HEK293 (cell line): Measurements from ENCODE around the gene MAGI2.

ENCODE experiments used
- CTCF ChIA-PET: fragments of 350-600 bp; formaldehyde crosslinking; extraction: SDS; loops from one replicate; lab custom pipeline; 2021; ENCODE audit warnings: antibody characterized with exemption; lab: Yijun Ruan, JAX
- POLR2A ChIA-PET: fragments of 300-600 bp; formaldehyde crosslinking; extraction: SDS; loops from one replicate; lab custom pipeline; 2020; ENCODE audit warnings: antibody characterized with exemption, inconsistent platforms; lab: Yijun Ruan, JAX
- H3K27ac ChIP-seq: fragments of 200-500 bp; sonication (Bioruptor generic); 2 replicates; pipeline ENCODE4 v1.5.1; 2014; ENCODE audit warnings: low read depth, low read length, control low read depth, inconsistent platforms; ENCODE audit errors: extremely low read depth
- H3K36me3 ChIP-seq, 2 experiments: fragments of 200-500 bp in 1 of 2; sonication (Bioruptor generic) in 1 of 2; 1 replicate in 1 of 2; 2 replicates in 1 of 2; pipeline ENCODE4 v1.5.1; 2014 to 2017; ENCODE audit warnings: inconsistent platforms in 2 of 2, low read length in 2 of 2; ENCODE audit not compliant: control insufficient read depth in 2 of 2, insufficient read depth in 1 of 2
- H3K4me1 ChIP-seq: fragments of 200-500 bp; sonication (Bioruptor generic); 2 replicates; pipeline ENCODE4 v1.5.1; 2014; ENCODE audit warnings: mild to moderate bottlenecking, low read length, inconsistent platforms; ENCODE audit not compliant: control insufficient read depth, insufficient read depth
- H3K4me3 ChIP-seq: 2 replicates; pipeline ENCODE4 v1.5.1; 2011; ENCODE audit warnings: low read depth, mild to moderate bottlenecking, control low read depth, low read length, moderate library complexity
- H3K9me3 ChIP-seq: fragments of 200-500 bp; sonication (Bioruptor generic); 2 replicates; pipeline ENCODE4 v1.5.1; 2014; ENCODE audit warnings: low read depth, low read length, inconsistent platforms; ENCODE audit not compliant: control insufficient read depth, insufficient read depth
- SP3 ChIP-seq: fragments of 450-650 bp; formaldehyde crosslinking; IDR thresholded peaks from 2 replicates; pipeline ENCODE4 v1.5.1; 2016; ENCODE audit warnings: missing biosample characterization, missing genetic modification characterization
- ZBTB49 ChIP-seq: fragments of 450-650 bp; formaldehyde crosslinking; IDR thresholded peaks from 2 replicates; pipeline ENCODE4 v1.5.1; 2016; ENCODE audit warnings: missing biosample characterization, missing genetic modification characterization, low read depth
- ZEB2 ChIP-seq: fragments of 450-650 bp; formaldehyde crosslinking; IDR thresholded peaks from 2 replicates; pipeline ENCODE4 v1.5.1; 2016; ENCODE audit warnings: missing biosample characterization, missing genetic modification characterization
- ZNF184 ChIP-seq: fragments of 450-650 bp; IDR thresholded peaks from 2 replicates; pipeline ENCODE4 v1.5.1; 2018; ENCODE audit warnings: missing biosample characterization, mild to moderate bottlenecking, missing genetic modification characterization
- ZNF341 ChIP-seq: fragments of 450-650 bp; formaldehyde crosslinking; IDR thresholded peaks from 2 replicates; pipeline ENCODE4; 2016; ENCODE audit warnings: low read depth, missing biosample characterization, missing genetic modification characterization
- ZNF354C ChIP-seq: fragments of 450-650 bp; formaldehyde crosslinking; IDR thresholded peaks from 2 replicates; pipeline ENCODE4 v1.5.1; 2016; ENCODE audit warnings: missing biosample characterization, missing genetic modification characterization, low read depth, borderline replicate concordance
- ZNF366 ChIP-seq: fragments of 450-650 bp; formaldehyde crosslinking; conservative IDR thresholded peaks from 2 replicates; pipeline ENCODE4 v1.5.1; 2016; ENCODE audit warnings: missing biosample characterization, missing genetic modification characterization
- ZNF510 ChIP-seq: fragments of 450-650 bp; formaldehyde crosslinking; IDR thresholded peaks from 2 replicates; pipeline ENCODE4 v1.5.1; 2018; ENCODE audit warnings: mild to moderate bottlenecking, missing genetic modification characterization, missing biosample characterization; ENCODE audit not compliant: insufficient replicate concordance
- ZNF513 ChIP-seq: fragments of 450-650 bp; IDR thresholded peaks from 2 replicates; pipeline ENCODE4 v1.5.1; 2018; ENCODE audit warnings: missing biosample characterization, missing genetic modification characterization
- ZNF561 ChIP-seq: fragments of 450-650 bp; IDR thresholded peaks from 2 replicates; pipeline ENCODE4 v1.5.1; 2018; ENCODE audit warnings: missing biosample characterization, missing genetic modification characterization, borderline replicate concordance
- ZNF621 ChIP-seq: fragments of 450-650 bp; formaldehyde crosslinking; IDR thresholded peaks from 2 replicates; pipeline ENCODE4 v1.5.1; 2017; ENCODE audit warnings: missing biosample characterization, missing genetic modification characterization
- ZNF785 ChIP-seq: fragments of 450-650 bp; formaldehyde crosslinking; IDR thresholded peaks from 2 replicates; pipeline ENCODE4 v1.5.1; 2016; ENCODE audit warnings: missing biosample characterization, missing genetic modification characterization
- ZNF791 ChIP-seq: fragments of 450-650 bp; formaldehyde crosslinking; IDR thresholded peaks from 2 replicates; pipeline ENCODE4 v1.5.1; 2016; ENCODE audit warnings: missing biosample characterization, missing genetic modification characterization
- TF ChIP-seq, protein P1 (sequence below): fragments of 450-650 bp; formaldehyde crosslinking; conservative IDR thresholded peaks from 2 replicates; pipeline ENCODE4 v1.5.1; 2016; ENCODE audit warnings: low read depth, missing biosample characterization, missing genetic modification characterization
- TF ChIP-seq, protein P2 (sequence below): fragments of 450-650 bp; formaldehyde crosslinking; IDR thresholded peaks from 2 replicates; pipeline ENCODE4 v1.5.1; 2017; ENCODE audit warnings: missing biosample characterization, missing genetic modification characterization
- TF ChIP-seq, protein P3 (sequence below): fragments of 450-650 bp; formaldehyde crosslinking; IDR thresholded peaks from 2 replicates; pipeline ENCODE4 v1.5.1; 2016; ENCODE audit warnings: missing biosample characterization, missing genetic modification characterization
- TF ChIP-seq, protein P4 (sequence below): fragments of 450-650 bp; formaldehyde crosslinking; IDR thresholded peaks from 2 replicates; pipeline ENCODE4 v1.5.1; 2016; ENCODE audit warnings: missing biosample characterization, missing genetic modification characterization

MAGI2 gene

GRCh38 chr7:78370936-78371335 is 1082.5 kb downstream of the MAGI2 start:
- Histone ChIP-seq H3K4me3 (no peak overlapping the region), H3K4me1 (no peaks in the 10 kb centered on the region), H3K27ac (no peak overlapping the region), H3K9me3 (no peaks in the 10 kb centered on the region)
- ChIA-PET CTCF (interaction anchor here (0.7 kb wide), 1 partner anchor 27 kb away, joined by 3 read pairs; no protein-coding TSS in a partner anchor), POLR2A (no interaction called here)
- no peak for TF ChIP-seq ZEB2 (tag by site-specific recombination)
- TF ChIP-seq ZNF785: no peak
- no peak for TF ChIP-seq ZNF791 (tag by site-specific recombination)
- no peak for TF ChIP-seq ZBTB49 (tag by site-specific recombination)
- no peak for TF ChIP-seq ZNF184
- no peak for TF ChIP-seq ZNF621
- no peak for TF ChIP-seq ZNF366 (tag by site-specific recombination)
- TF ChIP-seq SP3 (tag by site-specific recombination): no peak
- no peak for TF ChIP-seq ZNF354C
- TF ChIP-seq, all 188 proteins: peak for 0
- H3K36me3 ChIP-seq: no peaks in the 10 kb centered on the region

DNA sequence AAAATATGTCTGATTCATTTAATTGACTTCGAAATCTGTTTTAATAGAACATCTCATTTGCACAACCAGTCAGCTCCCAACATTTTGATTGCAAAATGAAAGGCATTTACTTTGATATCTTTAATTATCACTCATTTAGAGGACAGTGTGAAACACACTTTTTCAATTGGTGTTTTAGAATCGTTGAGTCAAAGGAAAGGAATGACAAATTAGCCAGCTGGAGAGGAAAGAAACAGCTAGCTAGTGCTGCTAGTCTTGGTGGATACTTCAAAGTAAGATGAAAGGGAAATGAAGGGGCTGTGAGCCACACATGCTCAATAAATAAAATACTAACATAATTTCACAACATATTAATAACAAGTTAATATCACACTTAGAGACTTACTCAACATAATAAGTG is 1084.7 kb downstream of the MAGI2 start:
- CTCF ChIA-PET: interaction anchor here (0.7 kb wide), 1 partner anchor 269 kb away, joined by 4 read pairs; no protein-coding TSS in a partner anchor
- no peaks in the 10 kb centered on the region for H3K36me3 ChIP-seq
- TF ChIP-seq ZNF341 (tag by site-specific recombination): no peak
- TF ChIP-seq, protein P1, sequence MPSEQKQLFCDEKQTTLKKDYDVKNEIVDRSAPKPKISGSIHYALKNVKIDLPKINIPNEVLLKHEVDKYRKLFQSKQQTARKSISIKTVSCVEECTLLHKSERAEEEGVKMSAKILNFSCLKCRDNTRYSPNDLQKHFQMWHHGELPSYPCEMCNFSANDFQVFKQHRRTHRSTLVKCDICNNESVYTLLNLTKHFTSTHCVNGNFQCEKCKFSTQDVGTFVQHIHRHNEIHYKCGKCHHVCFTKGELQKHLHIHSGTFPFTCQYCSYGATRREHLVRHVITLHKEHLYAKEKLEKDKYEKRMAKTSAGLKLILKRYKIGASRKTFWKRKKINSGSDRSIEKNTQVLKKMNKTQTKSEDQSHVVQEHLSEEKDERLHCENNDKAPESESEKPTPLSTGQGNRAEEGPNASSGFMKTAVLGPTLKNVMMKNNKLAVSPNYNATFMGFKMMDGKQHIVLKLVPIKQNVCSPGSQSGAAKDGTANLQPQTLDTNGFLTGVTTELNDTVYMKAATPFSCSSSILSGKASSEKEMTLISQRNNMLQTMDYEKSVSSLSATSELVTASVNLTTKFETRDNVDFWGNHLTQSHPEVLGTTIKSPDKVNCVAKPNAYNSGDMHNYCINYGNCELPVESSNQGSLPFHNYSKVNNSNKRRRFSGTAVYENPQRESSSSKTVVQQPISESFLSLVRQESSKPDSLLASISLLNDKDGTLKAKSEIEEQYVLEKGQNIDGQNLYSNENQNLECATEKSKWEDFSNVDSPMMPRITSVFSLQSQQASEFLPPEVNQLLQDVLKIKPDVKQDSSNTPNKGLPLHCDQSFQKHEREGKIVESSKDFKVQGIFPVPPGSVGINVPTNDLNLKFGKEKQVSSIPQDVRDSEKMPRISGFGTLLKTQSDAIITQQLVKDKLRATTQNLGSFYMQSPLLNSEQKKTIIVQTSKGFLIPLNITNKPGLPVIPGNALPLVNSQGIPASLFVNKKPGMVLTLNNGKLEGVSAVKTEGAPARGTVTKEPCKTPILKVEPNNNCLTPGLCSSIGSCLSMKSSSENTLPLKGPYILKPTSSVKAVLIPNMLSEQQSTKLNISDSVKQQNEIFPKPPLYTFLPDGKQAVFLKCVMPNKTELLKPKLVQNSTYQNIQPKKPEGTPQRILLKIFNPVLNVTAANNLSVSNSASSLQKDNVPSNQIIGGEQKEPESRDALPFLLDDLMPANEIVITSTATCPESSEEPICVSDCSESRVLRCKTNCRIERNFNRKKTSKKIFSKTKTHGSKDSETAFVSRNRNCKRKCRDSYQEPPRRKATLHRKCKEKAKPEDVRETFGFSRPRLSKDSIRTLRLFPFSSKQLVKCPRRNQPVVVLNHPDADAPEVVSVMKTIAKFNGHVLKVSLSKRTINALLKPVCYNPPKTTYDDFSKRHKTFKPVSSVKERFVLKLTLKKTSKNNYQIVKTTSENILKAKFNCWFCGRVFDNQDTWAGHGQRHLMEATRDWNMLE (tag by site-specific recombination): no peak
- POLR2A ChIA-PET: no interaction called here
- no peak overlapping the region for H3K4me3 ChIP-seq
- no peaks in the 10 kb centered on the region for H3K9me3 ChIP-seq
- H3K4me1 ChIP-seq: no peaks in the 10 kb centered on the region
- no peak overlapping the region for H3K27ac ChIP-seq

GRCh38 chr7:78367280-78367773 is 1086.1 kb downstream of the MAGI2 start:
- Histone ChIP-seq H3K27ac (no peak overlapping the region), H3K4me3 (no peak overlapping the region), H3K9me3 (no peaks in the 10 kb centered on the region), H3K4me1 (no peaks in the 10 kb centered on the region), H3K36me3 (no peaks in the 10 kb centered on the region)
- ChIA-PET CTCF (interaction anchor here (0.6 kb wide), 1 partner anchor 15 kb away, joined by 4 read pairs; no protein-coding TSS in a partner anchor), POLR2A (no interaction called here)
- TF ChIP-seq ZNF510 (tag by site-specific recombination) (no peak), ZNF561 (tag by site-specific recombination) (no peak), ZNF513 (tag by site-specific recombination) (no peak)
- TF ChIP-seq, protein P2, sequence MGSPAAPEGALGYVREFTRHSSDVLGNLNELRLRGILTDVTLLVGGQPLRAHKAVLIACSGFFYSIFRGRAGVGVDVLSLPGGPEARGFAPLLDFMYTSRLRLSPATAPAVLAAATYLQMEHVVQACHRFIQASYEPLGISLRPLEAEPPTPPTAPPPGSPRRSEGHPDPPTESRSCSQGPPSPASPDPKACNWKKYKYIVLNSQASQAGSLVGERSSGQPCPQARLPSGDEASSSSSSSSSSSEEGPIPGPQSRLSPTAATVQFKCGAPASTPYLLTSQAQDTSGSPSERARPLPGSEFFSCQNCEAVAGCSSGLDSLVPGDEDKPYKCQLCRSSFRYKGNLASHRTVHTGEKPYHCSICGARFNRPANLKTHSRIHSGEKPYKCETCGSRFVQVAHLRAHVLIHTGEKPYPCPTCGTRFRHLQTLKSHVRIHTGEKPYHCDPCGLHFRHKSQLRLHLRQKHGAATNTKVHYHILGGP (tag by site-specific recombination): no peak
- TF ChIP-seq, protein P3, sequence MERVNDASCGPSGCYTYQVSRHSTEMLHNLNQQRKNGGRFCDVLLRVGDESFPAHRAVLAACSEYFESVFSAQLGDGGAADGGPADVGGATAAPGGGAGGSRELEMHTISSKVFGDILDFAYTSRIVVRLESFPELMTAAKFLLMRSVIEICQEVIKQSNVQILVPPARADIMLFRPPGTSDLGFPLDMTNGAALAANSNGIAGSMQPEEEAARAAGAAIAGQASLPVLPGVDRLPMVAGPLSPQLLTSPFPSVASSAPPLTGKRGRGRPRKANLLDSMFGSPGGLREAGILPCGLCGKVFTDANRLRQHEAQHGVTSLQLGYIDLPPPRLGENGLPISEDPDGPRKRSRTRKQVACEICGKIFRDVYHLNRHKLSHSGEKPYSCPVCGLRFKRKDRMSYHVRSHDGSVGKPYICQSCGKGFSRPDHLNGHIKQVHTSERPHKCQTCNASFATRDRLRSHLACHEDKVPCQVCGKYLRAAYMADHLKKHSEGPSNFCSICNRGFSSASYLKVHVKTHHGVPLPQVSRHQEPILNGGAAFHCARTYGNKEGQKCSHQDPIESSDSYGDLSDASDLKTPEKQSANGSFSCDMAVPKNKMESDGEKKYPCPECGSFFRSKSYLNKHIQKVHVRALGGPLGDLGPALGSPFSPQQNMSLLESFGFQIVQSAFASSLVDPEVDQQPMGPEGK (tag by site-specific recombination): no peak
- TF ChIP-seq, protein P4, sequence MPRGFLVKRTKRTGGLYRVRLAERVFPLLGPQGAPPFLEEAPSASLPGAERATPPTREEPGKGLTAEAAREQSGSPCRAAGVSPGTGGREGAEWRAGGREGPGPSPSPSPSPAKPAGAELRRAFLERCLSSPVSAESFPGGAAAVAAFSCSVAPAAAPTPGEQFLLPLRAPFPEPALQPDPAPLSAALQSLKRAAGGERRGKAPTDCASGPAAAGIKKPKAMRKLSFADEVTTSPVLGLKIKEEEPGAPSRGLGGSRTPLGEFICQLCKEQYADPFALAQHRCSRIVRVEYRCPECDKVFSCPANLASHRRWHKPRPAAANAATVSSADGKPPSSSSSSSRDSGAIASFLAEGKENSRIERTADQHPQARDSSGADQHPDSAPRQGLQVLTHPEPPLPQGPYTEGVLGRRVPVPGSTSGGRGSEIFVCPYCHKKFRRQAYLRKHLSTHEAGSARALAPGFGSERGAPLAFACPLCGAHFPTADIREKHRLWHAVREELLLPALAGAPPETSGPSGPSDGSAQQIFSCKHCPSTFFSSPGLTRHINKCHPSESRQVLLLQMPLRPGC (tag by site-specific recombination): no peak
